B cell (primary cell): Measurements from ENCODE around the gene CBX1.

Source experiments
- CTCF ChIP-seq: fragments of 200-600 bp; IDR thresholded peaks from one replicate; pipeline ENCODE4 v1.8.0; 2022; ENCODE audit warnings: antibody characterized with exemption, mild to moderate bottlenecking
- EZH2 ChIP-seq: IDR thresholded peaks from 2 replicates; pipeline ENCODE4 v1.6.1; 2012; ENCODE audit warnings: borderline replicate concordance, low read depth, mild to moderate bottlenecking, moderate library complexity, low read length; ENCODE audit not compliant: insufficient read depth, poor library complexity, severe bottlenecking

- TF ChIP-seq CTCF (no peak), EZH2 (no peak)
These were observed 72.5 kb downstream of the CBX1 start for GRCh38 chr17:48028736-48029135.
